HG03060 (cell line): Measurements from ENCODE around the gene LRRFIP1.
"Not testable (repeated sequence)": the region's sequence is repeated elsewhere in the genome, so short reads cannot be mapped to it uniquely, and the experiment has no call there.

Experiments used
- ATAC-seq: cut with Tn5 transposase; IDR thresholded peaks from one replicate; pipeline ENCODE4 v1.9.1; 2021; ENCODE audit warnings: low read depth, moderate number of reproducible peaks; ENCODE audit not compliant: unreplicated experiment

The LRRFIP1 gene

GRCh38 chr2:237738255-237738654 lies 110.9 kb downstream of the LRRFIP1 start:
- no peak for ATAC-seq

GRCh38 chr2:237739101-237739500 lies 111.7 kb downstream of the LRRFIP1 start:
- no peak for ATAC-seq

DNA sequence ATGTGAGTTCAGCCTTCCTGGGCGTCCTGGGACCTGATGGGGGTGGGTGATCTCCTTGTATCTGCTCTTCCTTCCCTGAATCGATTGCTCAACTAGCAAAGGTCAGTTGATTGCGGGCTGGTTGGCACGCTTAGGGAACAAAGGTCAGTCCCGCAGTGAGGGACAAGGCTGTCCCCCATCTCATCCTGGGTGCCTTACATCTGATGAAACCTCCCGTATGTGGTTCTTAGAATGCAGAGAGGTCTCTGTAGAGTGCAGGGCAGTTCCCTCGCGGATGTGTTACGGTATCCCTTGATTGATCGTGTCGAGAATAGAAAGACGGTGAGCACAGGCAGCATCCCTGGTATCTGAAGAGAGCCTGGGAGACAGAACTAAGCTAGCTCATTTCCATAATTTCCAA lies 114.8 kb downstream of the LRRFIP1 start:
- no peak for ATAC-seq

- no peak for ATAC-seq
These were observed 115.2 kb downstream of the LRRFIP1 start for GRCh38 chr2:237742614-237743013.

GRCh38 chr2:237743024-237743423 lies 115.6 kb downstream of the LRRFIP1 start:
- no peak for ATAC-seq

GRCh38 chr2:237743561-237744269 lies 116.3 kb downstream of the LRRFIP1 start:
- no peak for ATAC-seq

GRCh38 chr2:237744270-237744612 lies 116.9 kb downstream of the LRRFIP1 start:
- no peak for ATAC-seq

GRCh38 chr2:237744613-237745249 lies 117.3 kb downstream of the LRRFIP1 start:
- ATAC-seq: no peak

DNA sequence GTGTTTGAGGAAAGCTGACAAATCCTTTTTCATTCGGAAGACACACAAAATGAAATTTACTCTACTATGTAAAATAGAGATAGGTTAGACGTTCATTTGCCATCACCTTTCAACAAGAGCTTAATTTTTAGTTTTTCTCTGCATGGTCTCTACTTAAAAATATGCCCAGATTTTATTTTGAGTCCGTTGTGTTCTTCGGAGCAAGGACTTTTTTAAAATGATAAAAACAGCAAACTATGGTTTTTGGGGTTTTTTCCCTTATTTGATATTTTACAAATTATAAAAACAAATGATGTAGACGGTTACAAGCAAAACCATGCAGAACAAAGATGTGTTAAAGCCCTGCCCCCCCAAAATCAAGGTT lies 117.8 kb downstream of the LRRFIP1 start:
- ATAC-seq: no peak

GRCh38 chr2:237746302-237747080 lies 119.1 kb downstream of the LRRFIP1 start:
- no peak for ATAC-seq

DNA sequence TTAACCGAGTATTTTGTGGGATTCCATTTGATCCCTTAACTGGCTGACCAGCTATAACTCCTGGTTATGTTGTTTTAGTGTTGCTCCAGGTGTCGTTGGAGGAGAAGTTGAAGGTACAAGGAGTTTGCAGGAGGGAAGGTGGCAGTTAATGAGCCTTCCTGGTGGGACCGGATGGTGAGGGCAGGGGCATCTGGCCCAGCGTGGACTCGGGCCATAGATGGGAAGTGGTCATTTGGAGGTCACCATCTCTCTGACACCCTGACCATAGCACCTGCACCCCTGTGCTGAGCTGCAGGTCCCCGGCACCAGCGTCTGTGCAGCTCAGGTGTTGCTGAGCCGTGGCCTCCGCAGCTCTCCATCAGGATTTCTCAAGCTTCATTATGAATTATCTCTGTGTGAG lies 119.8 kb downstream of the LRRFIP1 start:
- ATAC-seq: no peak

GRCh38 chr2:237749002-237749401 lies 121.6 kb downstream of the LRRFIP1 start:
- no peak for ATAC-seq

GRCh38 chr2:237749961-237750360 lies 122.6 kb downstream of the LRRFIP1 start:
- ATAC-seq: no peak

DNA sequence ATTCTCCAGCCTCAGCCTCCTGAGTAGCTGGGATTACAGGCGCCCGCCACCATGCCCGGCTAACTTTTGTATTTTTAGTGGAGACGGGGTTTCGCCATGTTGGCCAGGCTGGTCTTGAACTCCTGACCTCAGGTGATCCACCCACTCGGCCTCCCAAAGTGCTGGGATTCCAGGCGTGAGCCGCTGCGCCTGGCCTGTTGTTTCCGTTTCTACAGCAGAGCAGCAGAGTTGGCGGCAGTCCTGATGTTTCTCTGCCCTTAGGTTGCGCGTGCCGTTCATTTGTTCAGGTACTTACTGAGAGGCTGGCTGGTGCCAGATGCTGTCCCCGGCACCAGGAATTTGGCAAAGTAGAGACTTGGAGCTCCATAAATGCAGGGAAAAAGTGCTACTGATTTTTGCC lies 123.1 kb downstream of the LRRFIP1 start:
- ATAC-seq: not testable (repeated sequence)

GRCh38 chr2:237752761-237753165 lies 125.4 kb downstream of the LRRFIP1 start:
- peak; percentile 89 for ATAC-seq

GRCh38 chr2:237754182-237754581 lies 126.8 kb downstream of the LRRFIP1 start:
- no peak for ATAC-seq

GRCh38 chr2:237754626-237755248 lies 127.3 kb downstream of the LRRFIP1 start:
- ATAC-seq: no peak

- ATAC-seq: no peak
These were observed 130.2 kb downstream of the LRRFIP1 start for GRCh38 chr2:237757616-237758015.

DNA sequence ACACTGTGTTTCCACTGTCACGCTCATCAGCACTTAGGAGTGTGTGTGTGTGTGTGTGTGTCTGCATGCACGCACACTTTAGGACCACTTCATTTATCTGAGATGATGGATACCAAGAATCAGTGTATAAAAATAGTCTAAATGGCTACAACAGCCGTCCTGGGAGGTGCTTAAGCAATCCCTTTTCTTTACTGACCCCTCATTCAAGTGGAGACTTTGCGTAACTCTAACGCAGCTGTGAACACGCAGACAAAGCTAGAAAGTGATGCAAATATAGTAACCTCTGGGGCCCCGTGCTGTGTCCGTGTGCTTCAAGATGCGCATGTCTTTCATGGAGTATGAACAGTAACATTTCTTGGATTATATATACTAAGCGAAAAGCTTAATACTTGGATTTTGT lies 130.8 kb downstream of the LRRFIP1 start:
- ATAC-seq: no peak

DNA sequence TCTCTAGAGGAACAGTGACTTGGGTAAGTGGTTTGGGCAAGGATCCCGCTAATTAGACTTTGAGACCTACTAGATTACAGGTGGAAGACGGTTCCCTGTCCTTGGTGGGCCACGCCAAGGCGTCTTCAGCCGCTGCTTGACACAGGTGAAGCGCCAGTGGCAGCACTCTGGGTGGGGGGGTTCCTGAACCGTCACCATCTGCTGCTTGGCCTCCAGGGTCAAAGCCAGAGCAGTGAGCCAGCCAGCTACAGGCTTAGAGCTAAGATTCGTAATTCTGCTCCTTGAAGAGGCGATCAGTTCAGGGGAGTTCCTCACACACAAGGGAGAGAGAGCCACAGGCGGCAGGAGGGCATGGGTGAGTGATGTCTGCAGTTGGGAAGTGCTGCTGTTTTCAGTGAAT lies 131.8 kb downstream of the LRRFIP1 start:
- no peak for ATAC-seq
